Transverse colon (tissue), 4 donors: Measurements from ENCODE around the gene LGI2. TPM values are rescaled to one million over a fixed set of nuclear protein-coding genes. Genes with fewer than 3 reads are reported as not detected.

Experiments used
- DNase-seq: peaks from one replicate; pipeline ENCODE4 v3.0.0-alpha.2; 2019
- H3K27ac ChIP-seq, 4 donors: fragments of 200-600 bp; sonication (generic); 2 replicates each; pipeline ENCODE4 v1.5.1; 2016 to 2018; ENCODE audit warnings: inconsistent platforms in 4 of 4
- H3K27me3 ChIP-seq: fragments of 200-600 bp; sonication (generic); 2 replicates; pipeline ENCODE4 v1.5.1; 2017; ENCODE audit warnings: inconsistent platforms
- H3K36me3 ChIP-seq, 4 donors: fragments of 200-600 bp; sonication (generic); 2 replicates each; pipeline ENCODE4 v1.5.1; 2017 to 2019; ENCODE audit warnings: inconsistent platforms in 4 of 4
- H3K4me1 ChIP-seq, 4 donors: fragments of 200-600 bp; sonication (generic); 2 replicates each; pipeline ENCODE4 v1.5.1; 2017 to 2020; ENCODE audit warnings: inconsistent platforms in 4 of 4
- H3K4me3 ChIP-seq, 4 donors: fragments of 200-600 bp; sonication (generic); 1 replicate in 1 of 4; 2 replicates in 3 of 4; pipeline versions ENCODE4 v1.5.1 to v1.6.1; 2017 to 2019; ENCODE audit warnings: inconsistent platforms in 4 of 4
- H3K9me3 ChIP-seq, 2 donors: fragments of 200-600 bp; sonication (generic); 2 replicates each; pipeline ENCODE4 v1.5.1; 2017 to 2019; ENCODE audit warnings: inconsistent platforms in 2 of 2
- EP300 ChIP-seq: sonication (generic); formaldehyde crosslinking; IDR thresholded peaks from one replicate; pipeline ENCODE4 v1.6.1; 2017; ENCODE audit warnings: antibody characterized with exemption, low read depth
- POLR2A ChIP-seq: fragments of 450-650 bp; IDR thresholded peaks from one replicate; pipeline ENCODE4 v1.6.1; 2016; ENCODE audit warnings: antibody characterized with exemption, mild to moderate bottlenecking, moderate library complexity
- POLR2AphosphoS5 ChIP-seq, 3 donors: sonication (generic); formaldehyde crosslinking; IDR thresholded peaks; one replicate each; pipeline ENCODE4 v1.6.1; 2016; ENCODE audit warnings: antibody characterized with exemption in 3 of 3
- WGBS, 2 donors: methylation state at CpG; one replicate each; pipeline ENCODE4 v1.1.5; 2018; ENCODE audit warnings: low coverage in 1 of 2; 5-methylcytosine and 5-hydroxymethylcytosine counted together
- in situ Hi-C, 4 donors: fragments of 200-750 bp; cut with MboI; loops; one replicate each; pipeline versions ENCODE4 v1.15.0 to v1.15.1; 2017; ENCODE audit warnings: low sequenced_read_pairs in 3 of 4, low pct_ligation_motif_present in 1 of 4, low pct_unique_long_range_greater_than_20kb in 1 of 4
- intact Hi-C: fragments of 100-400 bp; cut with DNase I; formaldehyde crosslinking; loops from one replicate; pipeline ENCODE4 v1.15.1; 2023; ENCODE audit warnings: low total_unique reads
- total RNA-seq, 4 donors: library from RNA; depleted of rRNA; stranded (reverse); fragments of >200 nt; gene quantifications; one replicate each; pipeline ENCODE4 v1.1.0, GENCODE V29; 2016
- TF ChIP-seq, protein P1 (sequence below), 5 experiments: fragments of 200-600 bp in 3 of 5; fragments of 450-650 bp in 2 of 5; sonication (generic) in 3 of 5; IDR thresholded peaks; 1 replicate in 2 of 5; 2 replicates in 3 of 5; pipeline ENCODE4 v1.5.1; 2016 to 2017; ENCODE audit warnings: antibody characterized with exemption in 5 of 5, inconsistent platforms in 3 of 5, mild to moderate bottlenecking in 2 of 5, moderate library complexity in 1 of 5

The LGI2 gene
- total RNA-seq, 4 donors from 2014 or later: 0.32 to 0.75 (median 0.41) TPM; not detected in 1

DNA sequence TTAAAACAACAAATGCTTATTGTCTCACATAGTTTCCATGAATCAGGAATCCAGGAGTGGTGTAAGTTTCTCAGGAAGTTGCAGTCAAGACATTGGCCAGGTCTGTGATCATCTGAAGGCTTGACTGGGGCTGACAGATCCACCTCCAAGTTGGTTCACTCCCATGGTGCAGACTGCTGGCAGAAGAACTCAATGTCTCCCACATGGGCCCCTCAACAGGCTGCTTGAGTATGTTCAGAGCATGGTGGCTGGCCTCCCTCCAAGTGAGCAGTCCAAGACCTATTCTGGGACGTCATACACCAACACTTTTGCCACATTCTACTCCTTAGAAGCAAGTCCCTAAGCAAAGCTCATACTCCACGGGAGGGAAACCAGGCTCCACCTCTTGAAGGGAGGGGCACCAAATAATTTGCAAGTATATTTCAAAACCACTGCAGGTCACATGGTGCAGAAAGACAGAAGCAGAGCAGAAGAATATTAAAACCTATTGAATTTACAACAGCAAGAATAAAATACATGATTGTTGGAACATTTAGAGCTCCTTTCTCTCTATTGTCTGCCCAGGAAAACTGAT is 35.3 kb downstream of the LGI2 start:
- DNase-seq: no peak
- no peaks in the 10 kb centered on the region for H3K27me3 ChIP-seq
- no peak overlapping the region for H3K4me3 ChIP-seq
- intact Hi-C loops: no loop called here
- WGBS, 2 donors: 45% methylated on average over 2 of the region's 2 CpGs; no CpG with 5 or more reads in 1 of the 2 donors
- no peak overlapping the region for H3K27ac ChIP-seq
- TF ChIP-seq, protein P1, sequence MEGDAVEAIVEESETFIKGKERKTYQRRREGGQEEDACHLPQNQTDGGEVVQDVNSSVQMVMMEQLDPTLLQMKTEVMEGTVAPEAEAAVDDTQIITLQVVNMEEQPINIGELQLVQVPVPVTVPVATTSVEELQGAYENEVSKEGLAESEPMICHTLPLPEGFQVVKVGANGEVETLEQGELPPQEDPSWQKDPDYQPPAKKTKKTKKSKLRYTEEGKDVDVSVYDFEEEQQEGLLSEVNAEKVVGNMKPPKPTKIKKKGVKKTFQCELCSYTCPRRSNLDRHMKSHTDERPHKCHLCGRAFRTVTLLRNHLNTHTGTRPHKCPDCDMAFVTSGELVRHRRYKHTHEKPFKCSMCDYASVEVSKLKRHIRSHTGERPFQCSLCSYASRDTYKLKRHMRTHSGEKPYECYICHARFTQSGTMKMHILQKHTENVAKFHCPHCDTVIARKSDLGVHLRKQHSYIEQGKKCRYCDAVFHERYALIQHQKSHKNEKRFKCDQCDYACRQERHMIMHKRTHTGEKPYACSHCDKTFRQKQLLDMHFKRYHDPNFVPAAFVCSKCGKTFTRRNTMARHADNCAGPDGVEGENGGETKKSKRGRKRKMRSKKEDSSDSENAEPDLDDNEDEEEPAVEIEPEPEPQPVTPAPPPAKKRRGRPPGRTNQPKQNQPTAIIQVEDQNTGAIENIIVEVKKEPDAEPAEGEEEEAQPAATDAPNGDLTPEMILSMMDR (IDR thresholded peaks at IDR 0.05): no peak
- TF ChIP-seq EP300 (no peak), POLR2AphosphoS5 (IDR thresholded peaks at IDR 0.05) (no peak), POLR2A (no peak)
- in situ Hi-C loops: loop anchor here (25.0 kb wide), 2 partner anchors 142 to 367 kb away; no protein-coding TSS in a partner anchor
- H3K9me3 ChIP-seq: no peaks in the 10 kb centered on the region
- no peaks in the 10 kb centered on the region for H3K36me3 ChIP-seq
- peaks cover 0 to 6% (median 2%) of the 10 kb centered on the region in 4 donors for H3K4me1 ChIP-seq

DNA sequence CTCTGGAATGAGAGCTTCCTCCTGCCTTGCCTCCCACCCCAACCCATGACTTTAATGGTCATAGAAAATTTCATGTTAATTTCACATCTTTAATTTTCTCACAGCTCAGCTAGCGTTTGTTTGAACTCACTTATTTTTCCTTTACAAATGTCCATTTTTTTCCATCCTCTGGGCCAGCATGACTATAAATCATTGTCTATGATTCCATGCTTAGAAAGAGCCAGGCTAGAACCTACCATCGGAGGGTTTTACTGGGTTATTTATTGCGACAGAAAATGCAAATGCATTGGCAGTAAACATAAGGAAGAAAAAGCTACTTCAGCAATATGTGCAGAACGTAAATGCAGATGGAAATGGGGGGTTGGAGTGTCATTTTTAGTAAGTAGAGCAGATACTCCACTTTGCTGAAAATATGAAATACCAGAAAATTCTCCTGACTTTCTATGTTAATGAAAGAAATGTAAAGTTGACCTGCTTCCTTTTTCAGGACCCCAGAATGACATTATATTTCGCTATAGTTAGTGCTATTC is 37.1 kb downstream of the LGI2 start:
- intact Hi-C loops (no loop called here), in situ Hi-C loops (loop anchor here (25.0 kb wide), 2 partner anchors 144 to 369 kb away; no protein-coding TSS in a partner anchor)
- no peak overlapping the region for H3K27ac ChIP-seq
- H3K9me3 ChIP-seq: no peaks in the 10 kb centered on the region
- H3K36me3 ChIP-seq: no peaks in the 10 kb centered on the region
- TF ChIP-seq POLR2AphosphoS5 (IDR thresholded peaks at IDR 0.05) (no peak), EP300 (no peak), POLR2A (no peak)
- TF ChIP-seq, protein P1 (IDR thresholded peaks at IDR 0.05): no peak
- 58 to 66% methylated on average over 5 of the region's 5 CpGs for WGBS, 2 donors
- DNase-seq: no peak
- no peaks in the 10 kb centered on the region for H3K4me1 ChIP-seq
- H3K27me3 ChIP-seq: no peaks in the 10 kb centered on the region
- H3K4me3 ChIP-seq: no peak overlapping the region

DNA sequence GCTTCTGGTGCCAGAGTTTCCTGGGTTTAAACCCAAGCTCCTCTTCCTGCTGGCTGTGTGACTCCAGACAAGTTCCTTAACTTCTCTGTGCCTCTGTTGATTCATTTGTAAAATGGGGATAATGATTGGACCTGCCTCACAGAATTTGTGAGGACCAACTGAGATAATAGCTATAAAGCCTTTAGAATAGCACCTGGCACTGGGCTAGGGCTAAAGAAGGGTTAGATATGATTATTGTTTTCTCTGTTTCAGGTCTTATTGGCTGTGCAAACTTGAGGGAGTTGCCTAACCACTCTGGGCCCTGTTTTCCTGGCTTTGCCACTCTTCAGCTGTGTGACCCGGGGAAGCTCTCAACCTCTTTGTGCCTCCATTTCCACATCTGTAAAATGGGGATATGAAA is 37.8 kb downstream of the LGI2 start:
- Histone ChIP-seq H3K27ac (no peak overlapping the region), H3K36me3 (no peaks in the 10 kb centered on the region), H3K9me3 (no peaks in the 10 kb centered on the region), H3K4me3 (no peak overlapping the region), H3K27me3 (no peaks in the 10 kb centered on the region), H3K4me1 (no peaks in the 10 kb centered on the region)
- TF ChIP-seq, protein P1 (IDR thresholded peaks at IDR 0.05): no peak
- TF ChIP-seq EP300: no peak
- TF ChIP-seq POLR2A: no peak
- TF ChIP-seq POLR2AphosphoS5 (IDR thresholded peaks at IDR 0.05): no peak
- WGBS, 2 donors: 95% methylated on average over 1 of the region's 1 CpG; no CpG with 5 or more reads in 1 of the 2 donors
- in situ Hi-C loops (loop anchor here (25.0 kb wide), 2 partner anchors 144 to 369 kb away; no protein-coding TSS in a partner anchor), intact Hi-C loops (no loop called here)
- no peak for DNase-seq

DNA sequence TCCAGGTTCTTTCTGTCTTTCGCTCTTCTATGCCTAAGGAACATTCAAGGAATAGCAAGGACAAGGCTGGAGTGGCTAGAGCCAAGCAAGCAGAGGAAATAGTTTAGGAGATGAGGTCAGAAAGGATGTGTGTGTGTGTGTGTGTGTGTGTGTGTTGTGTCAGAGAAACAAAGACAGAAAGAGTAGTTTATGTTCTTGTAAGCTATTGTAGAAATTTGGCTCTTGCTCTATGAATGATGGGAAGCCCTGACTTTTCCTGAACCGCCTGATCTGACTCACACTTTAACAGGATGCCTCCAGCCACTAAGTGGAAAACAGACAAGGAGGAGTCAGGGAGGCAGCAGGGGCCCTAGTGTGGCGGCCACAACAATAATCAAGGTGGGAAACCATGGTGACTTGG is 39.7 kb downstream of the LGI2 start:
- in situ Hi-C loops: loop anchor here (25.0 kb wide), 2 partner anchors 146 to 371 kb away; no protein-coding TSS in a partner anchor
- 80 to 89% methylated on average over 1 to 3 of the region's 3 CpGs for WGBS, 2 donors
- TF ChIP-seq POLR2AphosphoS5 (IDR thresholded peaks at IDR 0.05): no peak
- no peak for TF ChIP-seq EP300
- TF ChIP-seq POLR2A: no peak
- Histone ChIP-seq H3K9me3 (no peaks in the 10 kb centered on the region), H3K4me3 (no peak overlapping the region), H3K36me3 (no peaks in the 10 kb centered on the region), H3K27ac (peak overlapping the region in 1 of 4 donors; percentile 21), H3K4me1 (no peaks in the 10 kb centered on the region), H3K27me3 (no peaks in the 10 kb centered on the region)
- no peak for DNase-seq
- intact Hi-C loops: no loop called here
